ENCODE data around the gene CNTN6.

DNA sequence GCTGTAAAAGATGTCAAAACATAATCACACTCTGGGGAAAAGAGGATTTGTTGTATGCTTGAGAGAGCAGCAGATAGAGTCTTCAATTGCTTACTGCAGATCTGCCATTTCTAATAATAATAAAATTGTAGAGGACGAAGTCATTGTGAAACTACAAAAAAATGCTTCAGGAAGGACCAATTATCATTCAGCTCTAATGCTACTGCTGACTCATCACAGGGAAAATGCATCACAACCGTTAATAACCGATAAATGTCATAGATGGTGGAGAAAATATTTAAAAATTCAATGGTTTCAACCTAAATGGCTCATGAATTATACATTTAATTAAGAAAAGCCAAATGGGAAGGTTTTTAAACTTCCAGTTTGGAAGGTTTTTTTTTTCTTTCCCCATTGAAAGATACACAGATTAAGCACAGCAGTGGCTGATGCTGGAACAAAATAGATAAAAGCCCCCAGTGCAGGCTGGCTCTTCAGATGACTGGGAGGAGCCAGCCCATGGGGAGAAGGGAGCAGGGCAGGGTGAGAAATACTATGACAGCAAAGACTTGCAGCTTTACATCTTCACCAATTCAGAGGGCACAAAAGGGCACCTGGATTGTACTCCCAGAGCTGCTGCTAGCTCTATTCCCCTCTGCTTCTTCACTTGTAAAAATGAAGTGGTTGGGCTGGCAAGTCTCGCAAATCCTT lies 196.1 kb downstream of the CNTN6 start:
- TF ChIP-seq, protein P1, sequence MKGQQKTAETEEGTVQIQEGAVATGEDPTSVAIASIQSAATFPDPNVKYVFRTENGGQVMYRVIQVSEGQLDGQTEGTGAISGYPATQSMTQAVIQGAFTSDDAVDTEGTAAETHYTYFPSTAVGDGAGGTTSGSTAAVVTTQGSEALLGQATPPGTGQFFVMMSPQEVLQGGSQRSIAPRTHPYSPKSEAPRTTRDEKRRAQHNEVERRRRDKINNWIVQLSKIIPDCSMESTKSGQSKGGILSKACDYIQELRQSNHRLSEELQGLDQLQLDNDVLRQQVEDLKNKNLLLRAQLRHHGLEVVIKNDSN (IDR thresholded peaks at IDR 0.05): no peak
- no peak for TF ChIP-seq EGR1 (IDR thresholded peaks at IDR 0.05)
